ENCODE results near the gene OR10A4.

Gene OR10A4

DNA sequence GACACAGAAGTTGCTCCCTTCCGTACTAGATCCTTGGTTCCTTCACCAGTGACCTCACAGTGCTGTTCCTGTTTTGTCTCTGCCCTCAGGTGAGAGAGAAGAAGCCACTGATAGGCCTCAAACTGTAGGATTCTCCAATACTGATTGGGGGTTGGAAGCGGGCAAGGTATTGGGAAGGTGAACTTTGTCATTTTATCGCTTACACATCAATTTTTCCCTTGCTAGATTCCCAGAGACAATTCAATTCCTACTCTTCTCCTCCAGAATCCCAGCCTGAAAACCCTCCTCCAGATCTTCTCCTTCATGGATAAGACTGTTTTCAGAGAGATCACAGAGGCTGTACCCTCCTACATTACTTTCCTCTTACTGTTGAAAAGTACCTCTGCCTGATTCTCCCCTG is 35.0 kb downstream of the OR10A4 start (continued):
- no peak for TF ChIP-seq ZNF660 (tag by site-specific recombination; IDR thresholded peaks at IDR 0.05)
- no peak for TF ChIP-seq ZNF548 (tag by site-specific recombination; IDR thresholded peaks at IDR 0.05)
- TF ChIP-seq ZNF175 (tag by site-specific recombination; IDR thresholded peaks at IDR 0.05): no peak
- no peak for TF ChIP-seq ZNF837 (tag by site-specific recombination; IDR thresholded peaks at IDR 0.05)
- TF ChIP-seq, protein P1, sequence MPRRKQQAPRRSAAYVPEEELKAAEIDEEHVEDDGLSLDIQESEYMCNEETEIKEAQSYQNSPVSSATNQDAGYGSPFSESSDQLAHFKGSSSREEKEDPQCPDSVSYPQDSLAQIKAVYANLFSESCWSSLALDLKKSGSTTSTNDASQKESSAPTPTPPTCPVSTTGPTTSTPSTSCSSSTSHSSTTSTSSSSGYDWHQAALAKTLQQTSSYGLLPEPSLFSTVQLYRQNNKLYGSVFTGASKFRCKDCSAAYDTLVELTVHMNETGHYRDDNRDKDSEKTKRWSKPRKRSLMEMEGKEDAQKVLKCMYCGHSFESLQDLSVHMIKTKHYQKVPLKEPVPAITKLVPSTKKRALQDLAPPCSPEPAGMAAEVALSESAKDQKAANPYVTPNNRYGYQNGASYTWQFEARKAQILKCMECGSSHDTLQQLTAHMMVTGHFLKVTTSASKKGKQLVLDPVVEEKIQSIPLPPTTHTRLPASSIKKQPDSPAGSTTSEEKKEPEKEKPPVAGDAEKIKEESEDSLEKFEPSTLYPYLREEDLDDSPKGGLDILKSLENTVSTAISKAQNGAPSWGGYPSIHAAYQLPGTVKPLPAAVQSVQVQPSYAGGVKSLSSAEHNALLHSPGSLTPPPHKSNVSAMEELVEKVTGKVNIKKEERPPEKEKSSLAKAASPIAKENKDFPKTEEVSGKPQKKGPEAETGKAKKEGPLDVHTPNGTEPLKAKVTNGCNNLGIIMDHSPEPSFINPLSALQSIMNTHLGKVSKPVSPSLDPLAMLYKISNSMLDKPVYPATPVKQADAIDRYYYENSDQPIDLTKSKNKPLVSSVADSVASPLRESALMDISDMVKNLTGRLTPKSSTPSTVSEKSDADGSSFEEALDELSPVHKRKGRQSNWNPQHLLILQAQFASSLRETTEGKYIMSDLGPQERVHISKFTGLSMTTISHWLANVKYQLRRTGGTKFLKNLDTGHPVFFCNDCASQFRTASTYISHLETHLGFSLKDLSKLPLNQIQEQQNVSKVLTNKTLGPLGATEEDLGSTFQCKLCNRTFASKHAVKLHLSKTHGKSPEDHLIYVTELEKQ (tag by site-specific recombination; IDR thresholded peaks at IDR 0.05; ENCODE audit: borderline replicate concordance): no peak
- TF ChIP-seq HOXD13 (CRISPR knock-in tag; IDR thresholded peaks at IDR 0.05; ENCODE audit: borderline replicate concordance): no peak

DNA sequence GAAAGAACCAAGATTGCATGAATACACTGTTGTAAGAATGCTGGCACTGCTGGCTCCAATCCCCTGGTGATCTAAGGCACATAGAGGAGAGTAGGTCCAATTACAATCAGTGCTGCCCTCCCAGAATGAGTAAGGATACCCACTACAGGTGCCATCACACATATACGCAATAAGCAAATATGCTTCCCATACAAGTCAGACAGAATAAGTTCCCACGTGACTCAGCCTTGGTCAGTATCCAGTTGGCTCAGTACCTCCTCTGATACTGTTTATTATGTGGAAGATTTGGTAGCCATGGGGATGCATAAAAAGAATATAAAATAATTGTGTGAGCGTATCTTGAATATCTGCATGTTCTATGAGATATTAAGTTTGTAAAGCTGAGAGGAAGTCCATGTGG is 35.5 kb downstream of the OR10A4 start:
- Histone ChIP-seq H3K27ac (ENCODE audit: extremely low read depth, low read depth, low read length) (no peak overlapping the region), H3K9me3 (ENCODE audit: control insufficient read depth, insufficient read depth, low read depth, low read length) (no peaks in the 10 kb centered on the region), H3K36me3 (ENCODE audit: control insufficient read depth in 2 of 2, insufficient read depth in 1 of 2, low read length in 2 of 2) (no peaks in the 10 kb centered on the region), H3K4me1 (ENCODE audit: control insufficient read depth, insufficient read depth, low read length) (no peaks in the 10 kb centered on the region), H3K4me3 (ENCODE audit: low read depth, low read length) (no peak overlapping the region)
- POLR2A ChIA-PET: no interaction called here
- CTCF ChIA-PET: no interaction called here
- no peak for TF ChIP-seq OVOL3 (tag by site-specific recombination; IDR thresholded peaks at IDR 0.05)
- TF ChIP-seq, protein P2, sequence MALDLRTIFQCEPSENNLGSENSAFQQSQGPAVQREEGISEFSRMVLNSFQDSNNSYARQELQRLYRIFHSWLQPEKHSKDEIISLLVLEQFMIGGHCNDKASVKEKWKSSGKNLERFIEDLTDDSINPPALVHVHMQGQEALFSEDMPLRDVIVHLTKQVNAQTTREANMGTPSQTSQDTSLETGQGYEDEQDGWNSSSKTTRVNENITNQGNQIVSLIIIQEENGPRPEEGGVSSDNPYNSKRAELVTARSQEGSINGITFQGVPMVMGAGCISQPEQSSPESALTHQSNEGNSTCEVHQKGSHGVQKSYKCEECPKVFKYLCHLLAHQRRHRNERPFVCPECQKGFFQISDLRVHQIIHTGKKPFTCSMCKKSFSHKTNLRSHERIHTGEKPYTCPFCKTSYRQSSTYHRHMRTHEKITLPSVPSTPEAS (tag by site-specific recombination; IDR thresholded peaks at IDR 0.05): no peak
- TF ChIP-seq TRIM28 (IDR thresholded peaks at IDR 0.05; ENCODE audit: borderline replicate concordance, low read length): no peak
- TF ChIP-seq, protein P3, sequence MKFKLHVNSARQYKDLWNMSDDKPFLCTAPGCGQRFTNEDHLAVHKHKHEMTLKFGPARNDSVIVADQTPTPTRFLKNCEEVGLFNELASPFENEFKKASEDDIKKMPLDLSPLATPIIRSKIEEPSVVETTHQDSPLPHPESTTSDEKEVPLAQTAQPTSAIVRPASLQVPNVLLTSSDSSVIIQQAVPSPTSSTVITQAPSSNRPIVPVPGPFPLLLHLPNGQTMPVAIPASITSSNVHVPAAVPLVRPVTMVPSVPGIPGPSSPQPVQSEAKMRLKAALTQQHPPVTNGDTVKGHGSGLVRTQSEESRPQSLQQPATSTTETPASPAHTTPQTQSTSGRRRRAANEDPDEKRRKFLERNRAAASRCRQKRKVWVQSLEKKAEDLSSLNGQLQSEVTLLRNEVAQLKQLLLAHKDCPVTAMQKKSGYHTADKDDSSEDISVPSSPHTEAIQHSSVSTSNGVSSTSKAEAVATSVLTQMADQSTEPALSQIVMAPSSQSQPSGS (tag by site-specific recombination; IDR thresholded peaks at IDR 0.05; ENCODE audit: low read depth): no peak
- TF ChIP-seq ZNF23 (tag by site-specific recombination; IDR thresholded peaks at IDR 0.05; ENCODE audit: borderline replicate concordance): no peak
- TF ChIP-seq BCL11B (tag by site-specific recombination; IDR thresholded peaks at IDR 0.05; ENCODE audit: low read depth): no peak
- no peak for TF ChIP-seq ZNF747 (tag by site-specific recombination; IDR thresholded peaks at IDR 0.05)
- no peak for TF ChIP-seq ZNF391 (tag by site-specific recombination; IDR thresholded peaks at IDR 0.05; ENCODE audit: borderline replicate concordance, low read depth)
- TF ChIP-seq FEZF1 (tag by site-specific recombination; IDR thresholded peaks at IDR 0.05): no peak
- TF ChIP-seq ZNF768 (tag by site-specific recombination; IDR thresholded peaks at IDR 0.05): no peak
- TF ChIP-seq ZFP37 (tag by site-specific recombination; IDR thresholded peaks at IDR 0.05): no peak
- no peak for TF ChIP-seq ZNF514 (tag by site-specific recombination; IDR thresholded peaks at IDR 0.05)
- TF ChIP-seq OSR2 (tag by site-specific recombination; IDR thresholded peaks at IDR 0.05): no peak
- TF ChIP-seq HOXD13 (CRISPR knock-in tag; IDR thresholded peaks at IDR 0.05; ENCODE audit: borderline replicate concordance): no peak

DNA sequence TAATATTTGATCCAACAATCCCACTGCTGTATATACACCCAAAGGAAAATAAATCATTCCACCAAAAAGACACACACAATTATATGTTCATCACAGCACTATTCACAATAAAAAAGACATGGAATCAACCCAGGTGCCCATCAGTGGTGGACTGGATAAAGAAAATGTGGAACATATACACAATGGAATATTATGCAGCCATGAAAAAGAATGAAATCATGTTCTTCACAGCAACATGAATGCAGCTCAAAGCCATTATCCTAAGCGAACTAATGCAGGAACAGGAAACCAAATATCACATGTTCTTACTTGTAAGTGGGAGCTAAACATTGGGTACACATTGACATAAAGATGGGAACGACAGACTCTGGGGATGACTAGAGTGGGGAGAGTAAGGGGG is 43.3 kb downstream of the OR10A4 start:
- no peak overlapping the region for H3K27ac ChIP-seq (ENCODE audit: extremely low read depth, low read depth, low read length)
- ChIA-PET CTCF (interaction anchor here (1.1 kb wide), 1 partner anchor 165 kb away, joined by 3 read pairs; no protein-coding TSS in a partner anchor), POLR2A (no interaction called here)
- H3K4me1 ChIP-seq (ENCODE audit: control insufficient read depth, insufficient read depth, low read length): no peaks in the 10 kb centered on the region
- no peak for TF ChIP-seq ZNF747 (tag by site-specific recombination; IDR thresholded peaks at IDR 0.05)
- peak; percentile 95 for TF ChIP-seq ZNF146 (tag by site-specific recombination; IDR thresholded peaks at IDR 0.05)
- no peaks in the 10 kb centered on the region for H3K36me3 ChIP-seq (ENCODE audit: control insufficient read depth in 2 of 2, insufficient read depth in 1 of 2, low read length in 2 of 2)
- H3K9me3 ChIP-seq (ENCODE audit: control insufficient read depth, insufficient read depth, low read depth, low read length): no peaks in the 10 kb centered on the region
- H3K4me3 ChIP-seq (ENCODE audit: low read depth, low read length): no peak overlapping the region
